Measurements from ENCODE around the gene ABITRAM.
"Not testable (repeated sequence)": the region's sequence is repeated elsewhere in the genome, so short reads cannot be mapped to it uniquely, and the experiment has no call there.

Gene ABITRAM, protein sequence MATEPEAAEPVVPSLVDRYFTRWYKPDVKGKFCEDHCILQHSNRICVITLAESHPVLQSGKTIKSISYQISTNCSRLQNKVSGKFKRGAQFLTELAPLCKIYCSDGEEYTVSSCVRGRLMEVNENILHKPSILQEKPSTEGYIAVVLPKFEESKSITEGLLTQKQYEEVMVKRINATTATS

GRCh38 chr9:108934323-108934893 is at the start of gene ABITRAM:
Gene ABITRAM (plus strand): TSS chr9:108934400. CDS start chr9:108934487, 87 bp downstream.
- TF ChIP-seq ZNF274 (IDR thresholded peaks at IDR 0.05; ENCODE audit: low read depth, low read length), result no peak
- peak within 1 kb of the TSS; percentile 81 for H3K4me3 ChIP-seq (ENCODE audit: low read length)

DNA sequence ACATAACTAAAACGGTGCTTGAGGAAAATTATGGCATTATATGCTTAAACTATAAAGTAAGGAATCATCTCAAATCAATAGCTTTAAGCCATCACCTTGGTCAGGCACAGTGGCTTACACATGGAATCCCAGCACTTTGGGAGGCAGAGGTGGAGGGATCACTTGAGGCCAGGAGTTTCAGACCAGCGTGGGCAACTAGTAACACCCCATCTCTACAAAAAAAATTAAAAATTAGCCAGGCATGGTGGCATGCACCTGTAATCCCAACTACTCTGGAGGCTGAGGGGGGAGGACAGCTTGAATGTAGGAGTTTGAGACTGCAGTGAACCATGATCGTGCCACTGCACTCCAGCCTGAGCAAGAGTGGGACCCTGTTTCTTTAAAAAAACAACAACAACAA is 49.5 kb upstream of the ABITRAM start:
- no peak for TF ChIP-seq ZNF274 (IDR thresholded peaks at IDR 0.05; ENCODE audit: low read depth, low read length)
- H3K4me3 ChIP-seq (ENCODE audit: low read length), result no peak overlapping the region

GRCh38 chr9:108885643-108886348 is 48.4 kb upstream of the ABITRAM start:
- no peak for TF ChIP-seq ZNF274 (IDR thresholded peaks at IDR 0.05; ENCODE audit: low read depth, low read length)
- no peak overlapping the region; the same call in 1 of the 2 replicates for H3K4me3 ChIP-seq (ENCODE audit: low read length)

GRCh38 chr9:108886594-108887271 is 47.5 kb upstream of the ABITRAM start:
- not testable (repeated sequence) for H3K4me3 ChIP-seq (ENCODE audit: low read length)

- no peak overlapping the region for H3K4me3 ChIP-seq (ENCODE audit: low read length)
- TF ChIP-seq ZNF274 (IDR thresholded peaks at IDR 0.05; ENCODE audit: low read depth, low read length), result no peak
These were observed 44.5 kb upstream of the ABITRAM start for GRCh38 chr9:108889649-108890067.

DNA sequence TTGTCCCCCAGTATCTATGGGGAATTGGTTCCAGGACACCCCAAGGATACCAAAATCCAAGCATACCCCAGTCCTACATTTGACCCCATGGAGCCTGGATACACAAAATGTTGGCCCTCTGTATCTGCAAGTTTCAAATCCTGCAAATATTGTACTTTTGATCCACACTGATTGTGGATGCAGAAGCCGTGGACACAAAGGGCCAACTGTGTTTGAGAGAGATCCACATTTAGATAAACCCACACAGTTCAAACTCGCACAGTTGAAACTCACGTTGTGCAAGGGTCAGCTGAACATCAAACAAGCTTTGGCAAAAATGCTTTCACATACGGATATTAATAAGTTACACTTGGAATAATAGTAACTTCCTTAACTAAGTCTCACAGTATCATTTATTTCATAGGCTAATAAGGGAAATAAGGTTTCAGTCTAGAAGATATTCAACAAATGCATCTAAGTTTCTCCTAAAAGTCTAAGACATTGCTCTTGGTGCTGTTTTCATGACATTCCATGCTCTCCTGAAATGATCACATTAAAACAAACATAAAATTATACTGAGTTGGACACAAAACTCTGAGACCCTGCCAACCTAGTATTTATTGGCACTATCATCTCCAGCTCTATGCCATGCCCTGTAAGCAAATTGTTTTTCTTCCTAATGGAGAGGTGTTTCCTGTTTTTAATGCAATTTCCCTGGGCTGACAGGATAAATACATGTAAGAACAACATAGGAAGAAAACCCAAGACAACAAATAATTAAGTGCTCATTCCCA is 39.8 kb upstream of the ABITRAM start:
- H3K4me3 ChIP-seq (ENCODE audit: low read length), result no peak overlapping the region
- TF ChIP-seq ZNF274 (IDR thresholded peaks at IDR 0.05; ENCODE audit: low read depth, low read length), result no peak

GRCh38 chr9:108897324-108898096 is 36.7 kb upstream of the ABITRAM start:
- no peak overlapping the region for H3K4me3 ChIP-seq (ENCODE audit: low read length)
- TF ChIP-seq ZNF274 (IDR thresholded peaks at IDR 0.05; ENCODE audit: low read depth, low read length), result no peak

DNA sequence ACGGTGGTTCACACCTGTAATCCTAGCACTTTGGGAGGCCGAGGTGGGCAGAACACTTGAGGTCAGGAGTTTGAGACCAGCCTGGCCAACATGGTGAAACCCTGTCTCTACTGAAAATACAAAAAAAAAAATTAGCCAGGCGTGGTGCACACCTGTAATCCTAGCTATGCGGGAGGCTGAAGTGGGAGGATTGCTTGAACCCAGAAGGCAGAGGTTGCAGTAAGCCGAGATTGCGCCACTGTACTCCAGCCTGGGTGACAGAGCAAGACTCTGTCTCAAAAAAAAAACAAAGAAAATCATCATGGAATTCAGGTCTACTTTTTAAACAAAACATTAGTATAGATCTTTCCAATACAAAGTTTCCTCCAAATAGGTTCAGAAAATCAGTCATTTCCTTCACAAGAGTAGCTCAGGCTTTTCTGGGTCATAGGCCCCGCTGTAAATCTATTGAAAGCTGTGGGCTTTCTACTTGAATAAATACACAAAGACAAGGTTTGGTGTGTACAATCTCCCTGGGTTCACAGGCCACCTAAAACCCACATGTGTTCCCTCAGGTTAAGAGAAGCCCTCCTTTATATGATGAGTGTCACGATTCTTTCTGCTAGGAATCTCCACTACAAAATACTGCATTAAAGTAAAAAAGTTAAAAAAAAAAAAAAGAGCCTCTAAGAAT is 35.0 kb upstream of the ABITRAM start:
- not testable (repeated sequence) for H3K4me3 ChIP-seq (ENCODE audit: low read length)

DNA sequence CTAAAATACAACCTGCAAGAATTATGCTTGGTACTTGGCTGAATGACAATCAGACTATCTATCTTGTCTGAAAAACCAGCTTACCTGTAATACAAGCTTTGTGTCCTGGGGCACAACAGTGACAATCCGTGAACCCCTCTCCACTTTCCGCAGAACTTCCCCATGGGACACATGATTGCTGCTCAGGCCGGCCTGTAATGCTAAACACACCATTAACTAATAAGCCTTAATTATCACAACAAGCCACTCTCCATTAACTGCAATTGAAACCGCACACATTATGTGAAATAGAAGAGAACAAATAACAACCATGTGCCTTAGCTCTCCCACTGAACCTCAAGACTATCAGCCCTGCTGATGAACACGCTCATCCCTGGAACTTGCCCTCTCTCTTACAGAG is 34.0 kb upstream of the ABITRAM start:
- no peak for TF ChIP-seq ZNF274 (IDR thresholded peaks at IDR 0.05; ENCODE audit: low read depth, low read length)
- no peak overlapping the region for H3K4me3 ChIP-seq (ENCODE audit: low read length)

- H3K4me3 ChIP-seq (ENCODE audit: low read length), result no peak overlapping the region
- TF ChIP-seq ZNF274 (IDR thresholded peaks at IDR 0.05; ENCODE audit: low read depth, low read length), result no peak
These were observed 30.6 kb upstream of the ABITRAM start for GRCh38 chr9:108903420-108904103.

- TF ChIP-seq ZNF274 (IDR thresholded peaks at IDR 0.05; ENCODE audit: low read depth, low read length), result no peak
- no peak overlapping the region for H3K4me3 ChIP-seq (ENCODE audit: low read length)
These were observed 30.0 kb upstream of the ABITRAM start for GRCh38 chr9:108904161-108904560.

GRCh38 chr9:108905494-108905893 is 28.7 kb upstream of the ABITRAM start:
- TF ChIP-seq ZNF274 (IDR thresholded peaks at IDR 0.05; ENCODE audit: low read depth, low read length), result no peak
- no peak overlapping the region for H3K4me3 ChIP-seq (ENCODE audit: low read length)
